K562 (cell line): ENCODE results near the gene COL9A2. TPM values are rescaled to one million over a fixed set of nuclear protein-coding genes. Genes with fewer than 3 reads are reported as not detected.

Experiments used
- ATAC-seq: fragments of 200-7000 bp; cut with Tn5 transposase; 3 replicates; pipeline ENCODE4 v1.9.1; 2020; ENCODE audit warnings: moderate library complexity
- BruUV-seq: library from RNA; stranded (reverse); fragments of 400-500 nt; replicated peaks from 2 replicates; lab custom pipeline; 2021; lab: Mats Ljungman, UMichigan
- CTCF ChIA-PET: fragments of 300-600 bp; formaldehyde crosslinking; extraction: SDS; loops from one replicate; lab custom pipeline; 2021; ENCODE audit warnings: low intra/inter-chr PET ratio; lab: Yijun Ruan, JAX
- POLR2A ChIA-PET: fragments of 300-600, 350-650 bp; sonication (Branson Sonifier 250); formaldehyde crosslinking; extraction: SDS; loops from one replicate; lab custom pipeline; 2021; ENCODE audit warnings: antibody characterized with exemption, inconsistent platforms; lab: Yijun Ruan, JAX
- DNase-seq, 4 experiments: peaks; one replicate each; pipeline versions ENCODE4 v3.0.0 to v3.0.0-alpha.2; 2011 to 2018; ENCODE audit warnings: low spot score in 3 of 4, mixed read lengths in 3 of 4; ENCODE audit errors: extremely low read depth in 1 of 4
- FAIRE-seq: peaks from 2 replicates; lab custom pipeline; 2011; peaks lifted over from hg19 to GRCh38; lab: Jason Lieb, UNC
- H2AFZ ChIP-seq: 2 replicates; pipeline ENCODE4 v1.6.0; 2011; ENCODE audit warnings: low read depth, low read length, control low read depth, inconsistent platforms
- H3K27ac ChIP-seq: fragments of 200-600 bp; 3 replicates; pipeline ENCODE4 v1.8.0; 2011; ENCODE audit warnings: low read depth, mild to moderate bottlenecking, control low read depth, inconsistent platforms, low read length, moderate library complexity, mixed read lengths; ENCODE audit errors: extremely low read depth
- H3K27me3 ChIP-seq, 2 experiments: fragments of 300-600 bp in 1 of 2; 2 replicates in 1 of 2; 3 replicates in 1 of 2; pipeline versions ENCODE4 v1.6.0 to v1.8.0; 2011; ENCODE audit warnings: inconsistent platforms in 2 of 2, low read length in 2 of 2, mild to moderate bottlenecking in 1 of 2, mixed read lengths in 1 of 2, moderate library complexity in 1 of 2; ENCODE audit not compliant: control insufficient read depth in 2 of 2, insufficient read depth in 2 of 2
- H3K36me3 ChIP-seq: fragments of 300-600 bp; 3 replicates; pipeline ENCODE4 v1.8.0; 2011; ENCODE audit warnings: mild to moderate bottlenecking, low read length, inconsistent platforms; ENCODE audit not compliant: control insufficient read depth, insufficient read depth
- H3K4me1 ChIP-seq, 2 experiments: fragments of 200-600 bp in 1 of 2; replicated peaks in 1 of 2; 2 replicates in 1 of 2; 3 replicates in 1 of 2; pipeline versions ENCODE4 v1.5.1 to v1.8.0; 2011; ENCODE audit warnings: inconsistent platforms in 2 of 2, low read length in 2 of 2, mild to moderate bottlenecking in 1 of 2, mixed read lengths in 1 of 2, moderate library complexity in 1 of 2; ENCODE audit not compliant: control insufficient read depth in 2 of 2, insufficient read depth in 2 of 2
- H3K4me2 ChIP-seq: 2 replicates; pipeline ENCODE4 v1.6.1; 2011; ENCODE audit warnings: low read length, control low read depth, inconsistent platforms, mixed read lengths; ENCODE audit not compliant: insufficient read depth
- H3K4me3 ChIP-seq: fragments of 200-600 bp; sonication (generic), shearing (Covaris generic); 2 replicates; pipeline ENCODE4 v1.5.1; 2016; ENCODE audit warnings: control low read depth, inconsistent platforms
- H3K79me2 ChIP-seq: fragments of 200-600 bp; 3 replicates; pipeline ENCODE4 v1.8.0; 2011; ENCODE audit warnings: low read length, inconsistent platforms; ENCODE audit not compliant: control insufficient read depth, insufficient read depth
- H3K9ac ChIP-seq, 2 experiments: 2 replicates each; pipeline versions ENCODE4 v1.6.0 to v1.6.1; 2011; ENCODE audit warnings: low read depth in 2 of 2, low read length in 2 of 2, control low read depth in 1 of 2, inconsistent platforms in 1 of 2, mild to moderate bottlenecking in 1 of 2, mixed read lengths in 1 of 2; ENCODE audit not compliant: insufficient read depth in 1 of 2
- H3K9me1 ChIP-seq: one replicate; pipeline ENCODE4 v1.6.0; 2011; ENCODE audit warnings: inconsistent platforms, mild to moderate bottlenecking, low read length, moderate library complexity; ENCODE audit not compliant: control insufficient read depth, insufficient read depth
- H3K9me3 ChIP-seq: replicated peaks from 2 replicates; pipeline ENCODE4 v1.5.1; 2011; ENCODE audit warnings: low read depth, low read length, inconsistent platforms; ENCODE audit not compliant: control insufficient read depth, insufficient read depth
- H4K20me1 ChIP-seq: replicated peaks from 2 replicates; pipeline ENCODE4 v1.6.1; 2011; ENCODE audit warnings: low read length, inconsistent platforms, mixed read lengths; ENCODE audit not compliant: control insufficient read depth, insufficient read depth
- ELF1 ChIP-seq: fragments of 200-800 bp; sonication (Bioruptor generic); IDR thresholded peaks from 2 replicates; pipeline ENCODE4 v1.6.1; 2016; ENCODE audit warnings: missing genetic modification characterization, missing compliant biosample characterization
- HSF4 ChIP-seq: fragments of 250-450 bp; sonication (Bioruptor Pico); IDR thresholded peaks from 2 replicates; pipeline ENCODE4 v2.1.2; 2022; ENCODE audit warnings: mild to moderate bottlenecking, moderate library complexity, borderline replicate concordance
- PURB ChIP-seq: sonication (generic); formaldehyde crosslinking; IDR thresholded peaks from 2 replicates; pipeline ENCODE4 v1.9.0; 2021; ENCODE audit warnings: low read depth, mild to moderate bottlenecking, missing genetic modification reagents
- RFX1 ChIP-seq: fragments of 450-650 bp; IDR thresholded peaks from 2 replicates; pipeline ENCODE4 v1.6.1; 2016; ENCODE audit warnings: mild to moderate bottlenecking, moderate library complexity
- ZNF174 ChIP-seq: fragments of 250-450 bp; sonication (Bioruptor Pico); IDR thresholded peaks from 2 replicates; pipeline ENCODE4 v1.4.0; 2020; ENCODE audit warnings: mild to moderate bottlenecking
- ZNF23 ChIP-seq: fragments of 250-450 bp; sonication (Bioruptor Pico); IDR thresholded peaks from 2 replicates; pipeline ENCODE4 v1.4.0; 2020; ENCODE audit warnings: mild to moderate bottlenecking
- ZNF316 ChIP-seq: fragments of 450-650 bp; IDR thresholded peaks from 2 replicates; pipeline ENCODE4 v1.6.1; 2016
- ZNF395 ChIP-seq: fragments of 200-800 bp; sonication (Bioruptor generic); IDR thresholded peaks from 2 replicates; pipeline ENCODE4 v1.6.1; 2017; ENCODE audit warnings: missing genetic modification characterization, missing compliant biosample characterization
- WGBS: fragments of 100-300 bp; shearing (Covaris generic); methylation state at CpG from one replicate; pipeline ENCODE4 v1.1.6; 2016; ENCODE audit warnings: low coverage, mixed read lengths; ENCODE audit not compliant: insufficient coverage; ENCODE audit errors: missing lambda C conversion rate; 5-methylcytosine and 5-hydroxymethylcytosine counted together
- in situ Hi-C: fragments of 300-500 bp; cut with MboI; formaldehyde crosslinking; loops from 4 replicates; pipeline ENCODE4 v1.15.0; 2018; ENCODE audit warnings: inconsistent platforms, mixed read lengths
- intact Hi-C: fragments of 100-400 bp; cut with micrococcal nuclease; formaldehyde crosslinking; loops from 2 replicates; pipeline ENCODE4 v1.14.2; 2022
- polyA plus RNA-seq, 8 experiments: library from polyadenylated mRNA; depleted of rRNA in 4 of 8; stranded (reverse) in 5 of 8; unstranded in 3 of 8; fragments of >200 nt; fragmentation: Nextera tagmentation in 2 of 8; fragmentation: Illumina TruSeq in 1 of 8; extraction: Ambion mirVana in 2 of 8; extraction: Trizol in 1 of 8; gene quantifications; 2 replicates each; pipeline versions ENCODE4 v1.2.1 to v1.2.3, GENCODE V29; 2011 to 2014; ENCODE audit warnings: inconsistent platforms in 1 of 8, missing spikeins in 1 of 8
- total RNA-seq, 7 experiments: library from RNA; depleted of rRNA in 6 of 7; stranded (reverse); fragments of >200 nt in 6 of 7; fragmentation: Illumina TruSeq in 2 of 7; extraction: Trizol in 2 of 7; gene quantifications; 2 replicates each; pipeline versions ENCODE4 v1.2.1 to v1.2.3, GENCODE V29; 2011 to 2021; ENCODE audit warnings: low replicate concordance in 1 of 7
- TF ChIP-seq, protein P1 (sequence below): fragments of 250-450 bp; sonication (Bioruptor Pico); IDR thresholded peaks from 2 replicates; pipeline ENCODE4 v1.5.0; 2021

The COL9A2 gene
- total and polyA plus RNA-seq, 9 of the 15 experiments (the other 6 are each of a cell fraction or from before 2014, with no cell fraction given): 0.03 to 2.2 (median 0.31) TPM

DNA sequence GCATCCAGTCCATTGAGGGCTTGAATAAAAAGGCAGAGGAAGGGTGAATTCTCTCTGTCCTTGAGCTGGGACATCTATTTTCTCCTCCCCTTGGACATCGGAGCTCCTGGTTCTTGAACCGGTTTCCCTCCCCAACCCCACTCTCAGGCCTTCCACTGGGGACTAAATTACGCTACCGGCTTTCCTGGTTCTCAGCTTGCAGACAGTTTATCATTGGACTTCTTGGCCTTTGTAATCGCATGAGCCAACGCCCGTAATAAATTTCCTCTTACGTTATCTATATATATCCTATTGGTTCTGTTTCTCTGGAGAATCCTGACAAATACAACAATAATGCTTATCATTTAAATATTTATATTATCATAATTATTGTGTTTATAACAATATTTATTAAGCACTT, 20.4 kb upstream of the COL9A2 start:
- 62% methylated on average over 8 of the region's 8 CpGs for WGBS
- no peak for FAIRE-seq

More for the DNA sequence above, 20.4 kb upstream of the COL9A2 start:
- POLR2A ChIA-PET: interaction anchor here (1.4 kb wide), 1 partner anchor 13 kb away, joined by 3 read pairs; no protein-coding TSS in a partner anchor
- H3K79me2 ChIP-seq: no peaks in the 10 kb centered on the region
- H4K20me1 ChIP-seq: no peaks in the 10 kb centered on the region
- peaks cover 15 to 21% of the 10 kb centered on the region in 2 experiments; a peak in 4 of 5 replicates for H3K4me1 ChIP-seq
- no peaks in the 10 kb centered on the region for H3K9me3 ChIP-seq
- CTCF ChIA-PET: interaction anchor here (1.1 kb wide), 1 partner anchor 249 kb away, joined by 3 read pairs; no protein-coding TSS in a partner anchor
- no peaks in the 10 kb centered on the region for H3K36me3 ChIP-seq
- in situ Hi-C loops (loop anchor here (5.0 kb wide), 2 partner anchors 65 to 185 kb away; no protein-coding TSS in a partner anchor), intact Hi-C loops (no loop called here)
- H3K27ac ChIP-seq: no peak overlapping the region
- H3K9ac ChIP-seq: no peak overlapping the region
- no peak overlapping the region for H3K4me2 ChIP-seq
- DNase-seq (no peak), ATAC-seq (no peak)
- BruUV-seq: no TSS peak
- H3K4me3 ChIP-seq: no peak overlapping the region
- no peaks in the 10 kb centered on the region for H3K27me3 ChIP-seq
- H2AFZ ChIP-seq: no peak overlapping the region
- TF ChIP-seq ZNF316 (no peak), ELF1 (no peak), ZNF174 (CRISPR knock-in tag) (no peak), PURB (CRISPR knock-in tag) (no peak), ZNF395 (CRISPR knock-in tag) (no peak), RFX1 (no peak), HSF4 (CRISPR knock-in tag) (no peak), ZNF23 (CRISPR knock-in tag) (no peak)
- TF ChIP-seq, protein P1, sequence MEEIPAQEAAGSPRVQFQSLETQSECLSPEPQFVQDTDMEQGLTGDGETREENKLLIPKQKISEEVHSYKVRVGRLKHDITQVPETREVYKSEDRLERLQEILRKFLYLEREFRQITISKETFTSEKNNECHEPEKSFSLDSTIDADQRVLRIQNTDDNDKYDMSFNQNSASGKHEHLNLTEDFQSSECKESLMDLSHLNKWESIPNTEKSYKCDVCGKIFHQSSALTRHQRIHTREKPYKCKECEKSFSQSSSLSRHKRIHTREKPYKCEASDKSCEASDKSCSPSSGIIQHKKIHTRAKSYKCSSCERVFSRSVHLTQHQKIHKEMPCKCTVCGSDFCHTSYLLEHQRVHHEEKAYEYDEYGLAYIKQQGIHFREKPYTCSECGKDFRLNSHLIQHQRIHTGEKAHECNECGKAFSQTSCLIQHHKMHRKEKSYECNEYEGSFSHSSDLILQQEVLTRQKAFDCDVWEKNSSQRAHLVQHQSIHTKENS (CRISPR knock-in tag): no peak
- H3K9me1 ChIP-seq: no peaks in the 10 kb centered on the region
